Measurements from ENCODE around the gene PEAK1.

Gene PEAK1

DNA sequence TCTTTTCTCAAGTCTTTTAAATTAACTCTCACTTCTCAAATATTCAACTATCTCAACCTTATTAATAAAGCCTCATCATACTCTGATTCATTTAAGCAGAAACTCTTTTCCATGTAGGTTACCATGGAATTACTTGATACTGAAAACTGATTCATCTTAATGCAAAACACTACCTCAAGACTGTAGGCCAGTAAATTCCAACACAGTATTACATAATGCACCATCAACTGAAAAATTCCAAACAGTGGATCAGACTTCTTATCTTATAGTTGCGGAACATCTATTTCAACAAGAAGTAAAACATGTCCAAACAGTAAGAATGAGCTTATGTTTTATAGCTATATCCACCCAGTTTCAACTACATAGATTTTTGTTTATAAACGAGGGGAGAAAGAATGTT lies 124.5 kb downstream of the PEAK1 start:
- no peak for TF ChIP-seq CTCF (IDR thresholded peaks at IDR 0.05; ENCODE audit: low read depth, low read length, missing control alignments)
- H3K4me3 ChIP-seq (replicated peaks; ENCODE audit: low read depth, low read length): no peak overlapping the region
- no peak for DNase-seq (ENCODE audit: extremely low read depth, low read depth)

GRCh38 chr15:77292969-77293558 lies 126.8 kb downstream of the PEAK1 start:
- H3K4me3 ChIP-seq (replicated peaks; ENCODE audit: low read depth, low read length): no peak overlapping the region
- TF ChIP-seq CTCF (IDR thresholded peaks at IDR 0.05; ENCODE audit: low read depth, low read length, missing control alignments): no peak

DNA sequence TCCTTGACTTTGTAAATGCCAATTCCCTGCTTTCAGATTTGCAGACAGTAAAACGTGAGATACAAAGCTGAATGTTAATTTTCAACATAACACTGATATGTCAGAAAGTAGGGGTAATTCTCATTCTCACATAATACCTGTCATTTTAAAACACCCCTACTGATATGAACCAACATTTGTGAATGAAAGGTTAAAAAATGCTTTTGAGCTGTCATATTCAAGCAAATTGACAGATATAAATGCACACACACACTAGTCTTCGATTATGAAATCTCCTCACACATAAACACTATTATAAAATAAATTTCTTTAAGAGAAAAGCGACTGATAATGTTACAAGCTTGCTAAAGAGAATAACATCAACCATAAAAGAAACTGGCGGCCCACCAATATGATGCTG lies 128.8 kb downstream of the PEAK1 start:
- TF ChIP-seq CTCF (IDR thresholded peaks at IDR 0.05; ENCODE audit: low read depth, low read length, missing control alignments): no peak
- no peak overlapping the region for H3K4me3 ChIP-seq (replicated peaks; ENCODE audit: low read depth, low read length)
- no peak for DNase-seq (ENCODE audit: extremely low read depth, low read depth)

More at GRCh38 chr15:77292969-77293558, 126.8 kb downstream of the PEAK1 start:
- DNase-seq (ENCODE audit: extremely low read depth, low read depth): no peak

DNA sequence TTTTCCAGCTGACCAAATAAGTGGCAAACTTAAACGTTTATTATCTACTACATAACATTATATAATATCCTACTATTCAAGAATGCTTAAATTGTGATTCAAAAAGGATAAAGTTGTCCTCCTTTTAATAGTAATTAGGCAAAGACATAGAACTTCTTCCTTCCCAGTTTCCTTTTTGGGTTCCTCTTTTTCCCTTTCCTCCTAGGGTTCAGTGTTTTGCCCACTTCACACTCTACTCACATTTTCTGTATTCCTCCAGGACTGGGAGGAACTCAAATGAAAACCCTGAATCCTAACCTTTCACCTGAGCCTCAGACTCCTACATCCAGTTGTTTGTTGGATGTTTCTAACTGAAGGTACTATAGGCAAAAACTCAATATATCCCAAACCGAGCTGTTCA lies 132.5 kb downstream of the PEAK1 start:
- TF ChIP-seq CTCF (IDR thresholded peaks at IDR 0.05; ENCODE audit: low read depth, low read length, missing control alignments): no peak
- H3K4me3 ChIP-seq (replicated peaks; ENCODE audit: low read depth, low read length): no peak overlapping the region
- no peak for DNase-seq (ENCODE audit: extremely low read depth, low read depth)

DNA sequence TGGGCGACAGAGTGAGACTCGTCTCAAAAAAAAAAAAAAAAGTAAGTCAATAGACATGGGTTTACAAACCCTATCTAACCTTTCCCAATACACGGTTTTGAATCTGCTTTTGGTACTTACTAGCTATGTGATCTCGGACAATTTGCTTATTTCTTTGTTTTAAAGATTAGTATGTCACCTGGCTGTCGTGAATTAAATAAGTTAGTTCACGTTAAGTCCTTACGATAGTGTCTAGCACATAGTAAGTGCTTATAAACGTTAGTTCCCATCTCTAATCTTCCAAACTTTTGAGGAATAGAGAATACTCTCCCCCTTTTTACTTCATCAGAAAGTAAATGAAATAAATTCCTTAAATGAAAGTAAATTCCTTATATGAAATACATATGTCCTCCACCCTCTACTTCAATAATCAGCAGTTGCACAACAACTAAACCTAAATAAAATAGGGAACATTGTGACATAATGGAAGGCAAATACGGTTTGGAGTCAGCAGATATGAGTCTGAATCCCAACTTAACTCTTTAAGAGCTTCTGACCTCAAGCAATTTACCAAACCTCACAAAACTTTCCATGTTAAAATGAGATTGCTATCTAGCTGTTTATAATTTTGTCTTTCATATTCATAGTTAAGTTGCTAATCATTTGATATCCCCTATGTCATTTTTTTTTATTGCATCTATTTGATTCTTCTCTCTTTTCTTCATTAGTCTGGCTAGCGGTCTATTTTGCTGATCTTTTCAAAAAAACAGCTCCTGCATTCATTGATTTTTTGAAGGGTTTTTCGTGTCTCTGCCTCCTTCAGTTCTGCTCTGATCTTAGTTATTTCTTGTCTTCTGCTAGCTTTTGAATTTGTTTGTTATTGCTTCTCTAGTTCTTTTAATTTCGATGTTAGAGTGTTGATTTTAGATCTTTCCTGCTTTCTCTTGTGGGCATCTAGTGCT lies 134.6 kb downstream of the PEAK1 start:
- DNase-seq (ENCODE audit: extremely low read depth, low read depth): no peak
- no peak for TF ChIP-seq CTCF (IDR thresholded peaks at IDR 0.05; ENCODE audit: low read depth, low read length, missing control alignments)
- no peak overlapping the region for H3K4me3 ChIP-seq (replicated peaks; ENCODE audit: low read depth, low read length)

DNA sequence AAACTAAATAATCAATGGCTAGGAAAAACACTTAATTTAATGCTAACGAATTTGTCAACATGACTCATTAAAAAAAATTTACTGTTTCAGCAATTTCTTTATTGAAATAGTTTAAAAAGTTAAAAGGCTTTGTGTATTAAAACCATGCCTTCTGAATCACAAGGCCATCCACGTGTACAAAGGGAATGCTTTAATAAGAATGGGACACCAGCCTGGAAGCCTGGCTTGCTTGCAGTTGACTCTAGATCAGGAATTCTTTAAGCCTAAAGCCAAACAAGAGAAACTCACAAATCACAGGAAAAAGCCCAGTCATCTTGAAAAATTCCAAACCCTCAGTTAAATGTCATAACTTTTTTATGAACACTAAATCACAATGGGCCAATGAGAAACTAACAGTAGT lies 137.6 kb downstream of the PEAK1 start:
- TF ChIP-seq CTCF (IDR thresholded peaks at IDR 0.05; ENCODE audit: low read depth, low read length, missing control alignments): no peak
- H3K4me3 ChIP-seq (replicated peaks; ENCODE audit: low read depth, low read length): no peak overlapping the region
- DNase-seq (ENCODE audit: extremely low read depth, low read depth): peak; percentile 33

Measured in HFF-Myc (cell line).